ENCODE measurements around the gene OXLD1. TPM values are rescaled to one million over a fixed set of nuclear protein-coding genes. Genes with fewer than 3 reads are reported as not detected.

OXLD1 gene
- total RNA-seq, 4 donors from 2014 or later = 33.5 to 68.3 (median 48.2) TPM

- DNase-seq (ENCODE audit: low spot score in 2 of 2) = no peak
- no peak for TF ChIP-seq POLR2A (IDR thresholded peaks at IDR 0.05)
- TF ChIP-seq, protein P1, sequence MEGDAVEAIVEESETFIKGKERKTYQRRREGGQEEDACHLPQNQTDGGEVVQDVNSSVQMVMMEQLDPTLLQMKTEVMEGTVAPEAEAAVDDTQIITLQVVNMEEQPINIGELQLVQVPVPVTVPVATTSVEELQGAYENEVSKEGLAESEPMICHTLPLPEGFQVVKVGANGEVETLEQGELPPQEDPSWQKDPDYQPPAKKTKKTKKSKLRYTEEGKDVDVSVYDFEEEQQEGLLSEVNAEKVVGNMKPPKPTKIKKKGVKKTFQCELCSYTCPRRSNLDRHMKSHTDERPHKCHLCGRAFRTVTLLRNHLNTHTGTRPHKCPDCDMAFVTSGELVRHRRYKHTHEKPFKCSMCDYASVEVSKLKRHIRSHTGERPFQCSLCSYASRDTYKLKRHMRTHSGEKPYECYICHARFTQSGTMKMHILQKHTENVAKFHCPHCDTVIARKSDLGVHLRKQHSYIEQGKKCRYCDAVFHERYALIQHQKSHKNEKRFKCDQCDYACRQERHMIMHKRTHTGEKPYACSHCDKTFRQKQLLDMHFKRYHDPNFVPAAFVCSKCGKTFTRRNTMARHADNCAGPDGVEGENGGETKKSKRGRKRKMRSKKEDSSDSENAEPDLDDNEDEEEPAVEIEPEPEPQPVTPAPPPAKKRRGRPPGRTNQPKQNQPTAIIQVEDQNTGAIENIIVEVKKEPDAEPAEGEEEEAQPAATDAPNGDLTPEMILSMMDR (IDR thresholded peaks at IDR 0.05) = no peak
- H3K4me3 ChIP-seq (ENCODE audit: low read depth, poor library complexity, severe bottlenecking) = peak overlapping the region; percentile 43
- 20 to 21% methylated on average over 17 to 18 of the region's 18 CpGs for WGBS, 2 donors
- intact Hi-C loops (cut with DNase I; ENCODE audit: low total_unique reads) = no loop called here
Measured at GRCh38 chr17:81713004-81713555, 46.7 kb upstream of the OXLD1 start.

GRCh38 chr17:81712468-81713003 lies 46.1 kb upstream of the OXLD1 start:
- intact Hi-C loops (cut with DNase I; ENCODE audit: low total_unique reads) = no loop called here
- H3K4me3 ChIP-seq (ENCODE audit: low read depth, poor library complexity, severe bottlenecking) = peak overlapping the region; percentile 43
- TF ChIP-seq, protein P1 (IDR thresholded peaks at IDR 0.05) = no peak
- TF ChIP-seq POLR2A (IDR thresholded peaks at IDR 0.05) = no peak
- no peak for DNase-seq (ENCODE audit: low spot score in 2 of 2)
- 1 to 19% methylated on average over 7 to 30 of the region's 41 CpGs for WGBS, 2 donors

DNA sequence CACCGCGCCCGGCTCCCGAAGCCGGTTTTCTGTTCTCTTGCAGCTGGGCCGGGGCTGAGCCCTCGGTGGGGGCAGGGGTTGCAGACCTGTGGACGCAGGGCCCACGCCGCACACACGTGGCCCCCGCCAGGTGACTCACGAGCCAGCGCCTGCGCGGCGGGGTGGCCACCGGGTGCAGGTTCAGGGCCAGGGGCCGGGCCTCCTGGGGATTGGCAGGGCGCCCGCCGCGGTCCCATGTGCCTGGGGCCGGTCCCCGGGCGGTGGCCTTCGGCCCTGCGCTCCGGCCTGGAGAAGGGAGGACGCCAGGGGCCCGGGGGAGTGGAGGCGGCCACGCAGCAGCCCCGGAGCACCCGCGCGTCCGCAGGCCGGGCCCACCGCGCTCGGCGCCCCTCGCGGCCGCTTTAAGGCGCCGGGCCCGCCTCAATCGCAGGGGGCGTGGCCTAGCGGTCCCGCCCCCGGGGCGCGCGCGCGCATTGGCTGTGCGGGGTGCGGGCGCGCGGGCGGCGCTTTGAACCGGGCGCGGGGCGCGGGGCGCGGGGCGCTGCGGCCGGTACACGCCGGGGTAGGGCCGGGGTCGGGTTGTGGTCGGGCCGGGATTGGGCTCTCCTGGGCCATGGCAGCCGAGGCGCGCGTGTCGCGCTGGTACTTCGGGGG lies 45.5 kb upstream of the OXLD1 start, which contains the start of gene SLC25A10:
TSS of gene SLC25A10 (plus strand) at position 471 of the 654 bp plus-strand sequence. CDS start at position 614, 143 bp downstream.
- 0 to 2% methylated on average over 10 to 29 of the region's 89 CpGs for WGBS, 2 donors
- intact Hi-C loops (cut with DNase I; ENCODE audit: low total_unique reads) = no loop called here
- TF ChIP-seq POLR2A (IDR thresholded peaks at IDR 0.05) = no peak
- TF ChIP-seq, protein P1 (IDR thresholded peaks at IDR 0.05) = peak in 1 of 3 donors; percentile 28
- DNase-seq (ENCODE audit: low spot score in 2 of 2) = peak in 1 of 2 donors; percentile 91
- H3K4me3 ChIP-seq (ENCODE audit: low read depth, poor library complexity, severe bottlenecking) = peak within 1 kb of the TSS; percentile 43

DNA sequence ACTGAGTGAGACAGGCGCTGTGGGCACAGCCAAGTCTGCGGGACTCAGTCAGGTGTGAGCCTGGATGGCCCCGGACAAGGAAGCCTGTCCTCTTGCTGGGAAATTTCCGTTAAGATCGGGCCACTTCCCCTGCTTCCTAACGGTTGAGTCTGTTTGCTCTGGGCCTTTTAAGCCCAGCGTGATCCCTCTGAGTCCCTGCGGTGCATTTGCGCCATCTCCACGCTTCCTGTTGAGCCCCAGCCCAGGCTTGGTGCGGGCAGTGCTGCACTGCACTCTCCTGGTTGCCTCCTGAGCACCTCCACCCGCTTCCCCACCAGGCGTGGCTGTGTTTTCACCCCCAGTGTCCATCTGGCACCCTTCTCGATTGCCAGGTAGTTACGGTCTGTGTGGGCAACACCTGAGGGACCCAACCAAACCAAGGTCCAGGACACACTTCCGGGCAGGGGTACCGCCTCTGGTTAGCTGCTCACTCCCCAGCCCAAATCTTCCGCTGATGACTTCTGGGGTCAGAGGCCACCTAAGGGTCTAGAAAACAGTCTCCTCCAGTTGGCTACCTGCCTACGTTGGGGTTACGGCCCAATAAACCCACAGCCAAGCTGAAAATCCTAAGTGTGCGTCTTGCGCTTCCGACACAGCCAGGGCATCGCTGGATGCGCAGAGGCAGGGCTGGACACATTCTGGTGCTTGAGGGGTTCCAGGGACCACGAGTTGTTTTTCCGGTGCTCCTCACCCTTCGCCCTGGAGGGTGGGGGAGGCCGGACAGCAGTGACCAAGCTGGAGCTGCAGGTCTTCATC lies 44.3 kb upstream of the OXLD1 start:
- intact Hi-C loops (cut with DNase I; ENCODE audit: low total_unique reads) = no loop called here
- DNase-seq (ENCODE audit: low spot score in 2 of 2) = no peak
- 11 to 19% methylated on average over 23 to 29 of the region's 29 CpGs for WGBS, 2 donors
- no peak for TF ChIP-seq POLR2A (IDR thresholded peaks at IDR 0.05)
- H3K4me3 ChIP-seq (ENCODE audit: low read depth, poor library complexity, severe bottlenecking) = no peak overlapping the region

DNA sequence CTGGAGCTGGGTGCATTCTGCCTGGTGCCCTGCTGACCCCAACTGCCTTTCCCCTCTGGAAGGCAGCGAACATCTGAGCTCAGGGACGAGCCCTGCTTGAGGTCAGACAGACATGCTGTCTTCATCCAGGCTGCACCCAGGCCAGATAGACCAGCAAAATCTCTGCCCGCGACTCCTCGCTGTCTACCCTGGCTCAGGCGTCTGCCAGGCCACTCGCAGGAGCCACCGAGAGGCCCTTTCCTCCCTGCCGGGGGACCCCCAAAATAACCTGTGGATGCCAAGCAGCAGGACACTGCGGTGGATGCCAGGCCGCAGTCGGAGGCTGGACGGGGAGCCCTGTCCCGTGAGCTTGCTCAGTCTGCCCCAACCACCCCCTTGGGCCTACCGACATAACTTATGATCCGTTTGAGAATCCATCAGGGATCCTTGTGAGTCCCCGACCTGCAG lies 42.4 kb upstream of the OXLD1 start:
- TF ChIP-seq, protein P1 (IDR thresholded peaks at IDR 0.05) = no peak
- no peak for TF ChIP-seq POLR2A (IDR thresholded peaks at IDR 0.05)
- intact Hi-C loops (cut with DNase I; ENCODE audit: low total_unique reads) = no loop called here
- WGBS, 2 donors = 85 to 92% methylated on average over 15 to 17 of the region's 17 CpGs
- H3K4me3 ChIP-seq (ENCODE audit: low read depth, poor library complexity, severe bottlenecking) = no peak overlapping the region
- DNase-seq (ENCODE audit: low spot score in 2 of 2) = no peak

Data from lower leg skin (tissue), 4 donors.